ENCODE results near the gene ZBTB4.
A peak's percentile ranks its signal among the peaks of the same experiment; 100 is the strongest.
"Not testable (repeated sequence)": the region's sequence is repeated elsewhere in the genome, so short reads cannot be mapped to it uniquely, and the experiment has no call there.

The ZBTB4 gene

GRCh38 chr17:7470457-7470973 is 8.9 kb downstream of the ZBTB4 start:
- DNase-seq: not testable (repeated sequence)

GRCh38 chr17:7469843-7470242 is 9.6 kb downstream of the ZBTB4 start:
- not testable (repeated sequence) for DNase-seq

GRCh38 chr17:7468804-7469389 is 10.5 kb downstream of the ZBTB4 start:
- DNase-seq: no peak

GRCh38 chr17:7468290-7468689 is 11.1 kb downstream of the ZBTB4 start:
- no peak for DNase-seq

- DNase-seq: no peak
Measured at GRCh38 chr17:7467498-7467897, 11.9 kb downstream of the ZBTB4 start.

- no peak for DNase-seq
Measured at GRCh38 chr17:7466639-7467341, 12.6 kb downstream of the ZBTB4 start.

- DNase-seq: no peak
Measured at GRCh38 chr17:7466318-7466638, 13.2 kb downstream of the ZBTB4 start.

- no peak for DNase-seq
Measured at GRCh38 chr17:7465597-7466275, 13.7 kb downstream of the ZBTB4 start.

GRCh38 chr17:7464081-7464480 is 15.3 kb downstream of the ZBTB4 start:
- DNase-seq: no peak

- DNase-seq: no peak
Measured at GRCh38 chr17:7463372-7463846, 16.0 kb downstream of the ZBTB4 start.

GRCh38 chr17:7462474-7463371 is 16.7 kb downstream of the ZBTB4 start:
- no peak for DNase-seq

- DNase-seq: no peak
Measured at GRCh38 chr17:7460850-7461660, 18.4 kb downstream of the ZBTB4 start.

- DNase-seq: no peak
Measured at GRCh38 chr17:7459961-7460545, 19.4 kb downstream of the ZBTB4 start.

GRCh38 chr17:7448461-7448860 is 31.0 kb downstream of the ZBTB4 start:
- DNase-seq: no peak

GRCh38 chr17:7445619-7445968 is 33.8 kb downstream of the ZBTB4 start:
- DNase-seq: no peak

GRCh38 chr17:7444682-7445618 is 34.5 kb downstream of the ZBTB4 start, which contains the start of gene CHRNB1:
CHRNB1 (plus strand) TSS chr17:7445061; CDS start chr17:7445128, 67 bp downstream.
- DNase-seq: peak; percentile 32

GRCh38 chr17:7443499-7444485 is 35.6 kb downstream of the ZBTB4 start:
- peak; percentile 82 for DNase-seq

- DNase-seq: no peak
Measured at GRCh38 chr17:7442142-7442541, 37.3 kb downstream of the ZBTB4 start.

GRCh38 chr17:7441266-7441665 is 38.2 kb downstream of the ZBTB4 start:
- DNase-seq: no peak

All from fibroblast of skin of back (primary cell).